Fibroblast of skin of back (primary cell): ENCODE data around the gene GPX4.
"Not testable (repeated sequence)": the region's sequence is repeated elsewhere in the genome, so short reads cannot be mapped to it uniquely, and the experiment has no call there.

ENCODE experiments used
- DNase-seq: peaks from one replicate; pipeline ENCODE4 v3.0.0-alpha.2; 2013

The GPX4 gene

GRCh38 chr19:1103132-1103707 is 574 bp upstream of the GPX4 start:
- DNase-seq: peak; percentile 51

DNA sequence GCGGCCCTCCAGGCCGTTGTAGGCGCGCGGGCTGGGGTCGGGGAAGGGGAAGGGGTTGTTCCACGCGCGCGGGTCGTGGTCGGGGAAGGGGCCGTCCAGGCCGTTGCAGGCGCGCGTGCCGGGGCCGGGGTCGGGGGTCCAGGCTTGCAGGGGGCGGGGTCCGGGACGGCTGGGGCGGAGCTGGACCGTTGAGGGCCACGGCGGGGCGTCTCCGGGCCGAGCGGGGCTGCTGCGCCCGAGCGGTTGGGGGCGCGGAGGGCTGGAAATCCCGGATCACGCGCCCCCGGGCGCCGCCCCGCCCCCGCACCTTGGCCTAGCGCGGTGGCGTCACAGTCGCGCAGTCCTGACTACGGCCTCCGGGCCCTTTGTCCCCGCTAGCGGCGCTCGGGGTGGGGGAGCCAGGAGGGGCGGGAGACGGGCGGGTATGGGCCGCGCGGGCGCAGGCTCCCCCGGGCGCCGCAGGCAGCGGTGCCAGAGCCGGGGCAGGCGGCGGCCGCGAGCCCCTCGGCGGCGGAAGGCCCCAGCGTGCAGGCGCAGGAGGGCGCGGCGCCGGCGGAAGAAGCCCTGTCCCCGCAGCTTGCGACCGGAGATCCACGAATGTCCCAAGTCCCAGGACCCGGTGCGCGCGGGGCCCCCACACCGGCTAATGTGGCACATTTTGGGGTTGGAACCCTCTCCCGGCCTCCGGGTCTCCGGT is 665 bp downstream of the GPX4 start:
- peak; percentile 71 for DNase-seq

DNA sequence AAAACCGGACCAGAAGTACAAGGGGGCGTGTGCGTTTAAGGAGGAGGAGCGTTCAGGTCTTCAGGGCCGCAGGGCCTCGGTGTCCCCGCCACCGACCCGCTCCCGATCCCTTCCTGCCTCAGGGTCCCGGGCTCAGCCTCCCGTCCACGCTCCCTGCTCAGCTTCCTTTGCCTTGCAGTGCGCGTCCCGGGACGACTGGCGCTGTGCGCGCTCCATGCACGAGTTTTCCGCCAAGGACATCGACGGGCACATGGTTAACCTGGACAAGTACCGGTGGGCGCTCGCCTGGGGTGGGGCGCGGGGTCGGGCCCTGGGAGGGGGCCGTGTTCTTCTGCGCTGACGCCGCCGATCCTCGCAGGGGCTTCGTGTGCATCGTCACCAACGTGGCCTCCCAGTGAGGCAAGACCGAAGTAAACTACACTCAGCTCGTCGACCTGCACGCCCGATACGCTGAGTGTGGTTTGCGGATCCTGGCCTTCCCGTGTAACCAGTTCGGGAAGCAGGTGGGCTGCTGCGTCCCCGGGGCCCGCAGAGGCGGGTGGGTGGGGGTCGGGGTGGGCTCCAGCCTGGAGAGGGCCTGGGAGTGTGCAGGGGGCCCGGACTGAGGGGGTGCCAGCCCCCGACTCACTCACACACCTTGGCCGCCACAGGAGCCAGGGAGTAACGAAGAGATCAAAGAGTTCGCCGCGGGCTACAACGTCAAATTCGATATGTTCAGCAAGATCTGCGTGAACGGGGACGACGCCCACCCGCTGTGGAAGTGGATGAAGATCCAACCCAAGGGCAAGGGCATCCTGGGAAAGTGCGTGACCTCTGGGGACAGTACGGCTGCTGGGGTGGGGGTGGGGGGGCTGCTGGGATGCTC is 1.4 kb downstream of the GPX4 start:
- DNase-seq: peak; percentile 42

DNA sequence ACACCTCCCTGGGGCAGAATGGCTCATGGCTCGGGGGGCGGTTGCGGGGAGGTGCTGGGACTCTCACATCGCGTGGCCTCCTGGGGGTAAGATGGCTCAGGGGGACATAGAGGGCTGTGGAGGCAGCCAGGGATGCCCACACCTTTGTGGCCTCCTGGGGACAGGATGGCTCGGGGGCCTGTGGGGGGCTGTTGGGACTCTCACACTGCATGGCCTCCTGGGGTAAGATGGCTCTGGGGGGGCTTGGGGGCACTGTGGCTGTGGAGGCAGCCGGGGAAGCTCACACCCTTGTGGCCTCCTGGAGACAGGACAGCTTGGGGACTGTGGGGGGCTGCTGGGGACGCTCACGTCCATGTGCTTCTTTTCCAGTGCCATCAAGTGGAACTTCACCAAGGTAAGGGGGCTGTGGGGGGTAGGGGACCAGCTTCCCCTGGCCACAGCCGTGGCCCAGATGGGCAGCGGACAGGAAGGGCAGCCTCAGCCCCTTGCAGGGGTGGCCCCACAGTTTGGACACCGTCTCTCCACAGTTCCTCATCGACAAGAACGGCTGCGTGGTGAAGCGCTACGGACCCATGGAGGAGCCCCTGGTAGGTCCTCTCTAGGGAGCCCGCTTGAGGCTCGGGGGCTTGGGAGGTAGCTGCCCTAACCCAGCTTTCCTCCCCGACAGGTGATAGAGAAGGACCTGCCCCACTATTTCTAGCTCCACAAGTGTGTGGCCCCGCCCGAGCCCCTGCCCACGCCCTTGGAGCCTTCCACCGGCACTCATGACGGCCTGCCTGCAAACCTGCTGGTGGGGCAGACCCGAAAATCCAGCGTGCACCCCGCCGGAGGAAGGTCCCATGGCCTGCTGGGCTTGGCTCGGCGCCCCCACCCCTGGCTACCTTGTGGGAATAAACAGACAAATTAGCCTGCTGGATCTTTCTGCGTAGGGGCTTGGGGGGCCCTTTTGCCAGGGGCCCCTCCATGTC is 2.4 kb downstream of the GPX4 start:
- DNase-seq: no peak

DNA sequence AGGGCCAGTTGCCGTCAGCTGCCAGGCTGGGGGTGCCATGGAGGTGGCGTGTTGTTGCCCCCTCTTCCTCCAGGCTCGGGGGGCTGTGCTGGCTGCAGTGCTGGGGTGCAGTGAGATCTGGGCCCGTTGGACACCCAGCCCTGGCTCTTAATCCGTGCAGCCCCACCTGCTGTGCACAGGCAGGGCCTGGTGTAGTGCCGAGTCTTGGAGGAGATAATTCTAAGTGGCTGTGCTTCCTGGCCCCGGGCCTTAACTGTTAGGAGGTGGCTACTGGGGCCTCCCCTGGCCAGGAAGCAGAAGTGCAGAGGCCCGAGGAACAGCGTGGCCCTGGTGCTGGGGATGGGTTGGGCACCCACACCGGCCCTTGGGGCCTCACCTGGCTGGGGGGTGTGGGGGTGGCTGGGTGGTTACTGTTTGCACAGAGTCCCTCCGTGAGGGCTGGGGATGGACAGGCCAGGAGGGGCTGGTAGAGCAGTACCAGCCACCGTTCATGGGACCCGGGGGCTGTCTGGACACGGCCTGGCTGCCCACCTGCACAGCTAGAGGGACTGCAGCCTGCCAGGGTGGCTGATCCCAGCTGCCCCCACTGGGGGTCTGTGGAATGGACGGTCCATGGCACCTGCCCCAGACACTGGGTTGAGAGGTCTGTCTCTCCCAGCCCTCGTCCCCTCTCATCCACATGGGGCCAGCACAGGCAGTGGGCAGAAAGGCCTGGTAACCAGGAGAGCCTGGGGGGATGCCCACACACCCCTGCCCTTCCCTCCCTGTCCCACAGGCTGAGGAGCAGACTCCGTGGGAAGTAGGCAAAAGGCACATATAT is 3.3 kb downstream of the GPX4 start:
- DNase-seq: no peak

GRCh38 chr19:1107661-1108261 is 4.0 kb downstream of the GPX4 start:
- no peak for DNase-seq

DNA sequence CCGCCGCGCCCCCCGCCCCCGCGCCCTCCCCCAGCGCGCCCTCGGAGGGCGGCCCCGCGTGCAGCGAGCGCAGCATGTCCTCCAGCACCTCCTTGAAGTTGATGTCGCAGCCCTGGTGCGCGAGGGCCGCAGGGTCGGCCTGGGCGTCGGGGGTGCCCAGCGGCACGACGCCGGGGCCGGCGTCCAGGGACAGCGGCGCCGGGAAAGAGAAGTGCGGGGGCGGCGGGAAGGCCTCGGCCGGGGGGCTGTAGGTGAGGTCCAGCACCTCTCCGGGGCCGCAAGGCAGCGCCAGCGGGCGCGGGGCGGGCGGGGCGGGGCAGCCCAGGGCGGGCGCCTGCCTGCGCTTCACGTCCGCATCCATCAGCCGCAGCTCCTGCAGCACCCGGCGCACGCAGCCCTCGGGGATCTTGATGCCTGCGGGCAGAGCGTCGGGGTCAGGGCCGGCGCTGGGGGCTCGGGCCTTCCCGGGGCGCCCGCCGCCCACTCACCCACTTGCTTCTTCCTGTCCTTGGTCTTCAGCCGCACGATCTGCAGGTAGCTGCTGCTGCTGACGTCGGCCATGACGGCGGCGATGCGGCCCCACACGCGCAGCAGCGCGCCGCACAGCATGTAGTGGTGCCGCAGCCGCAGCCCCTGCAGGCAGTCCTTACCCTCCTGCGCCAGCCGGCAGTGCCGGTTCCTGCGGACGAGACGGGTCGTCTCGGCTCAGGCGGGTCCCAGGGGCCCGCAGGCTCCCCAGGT is 4.7 kb downstream of the GPX4 start:
- DNase-seq: no peak

DNA sequence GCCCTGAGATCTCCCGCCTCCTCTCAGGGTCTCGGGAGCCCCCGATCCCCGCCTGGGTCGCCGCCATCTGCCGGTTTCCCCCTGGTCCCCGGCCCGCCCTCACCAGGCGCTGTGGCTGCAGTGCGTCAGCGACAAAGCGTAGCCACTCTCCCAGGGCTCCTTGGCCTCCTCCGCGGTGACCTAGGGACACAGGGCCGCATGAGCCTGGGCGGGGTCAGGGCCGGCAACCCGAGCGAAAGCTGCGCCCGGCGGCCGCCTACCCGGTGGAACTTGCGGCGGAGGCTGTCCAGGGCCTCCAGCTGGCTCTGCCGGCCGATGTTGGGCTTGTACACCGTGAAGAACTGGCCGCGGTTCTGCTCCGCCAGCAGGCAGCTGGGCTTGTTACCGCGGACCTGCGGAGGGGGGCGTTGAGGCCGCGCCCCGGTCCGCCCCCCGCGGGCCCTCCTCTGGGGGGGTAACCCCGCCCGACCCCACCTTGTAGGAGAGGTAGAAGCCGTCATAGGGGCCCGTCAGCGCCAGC is 5.3 kb downstream of the GPX4 start:
- no peak for DNase-seq

GRCh38 chr19:1109697-1110671 is 6.2 kb downstream of the GPX4 start:
- no peak for DNase-seq

DNA sequence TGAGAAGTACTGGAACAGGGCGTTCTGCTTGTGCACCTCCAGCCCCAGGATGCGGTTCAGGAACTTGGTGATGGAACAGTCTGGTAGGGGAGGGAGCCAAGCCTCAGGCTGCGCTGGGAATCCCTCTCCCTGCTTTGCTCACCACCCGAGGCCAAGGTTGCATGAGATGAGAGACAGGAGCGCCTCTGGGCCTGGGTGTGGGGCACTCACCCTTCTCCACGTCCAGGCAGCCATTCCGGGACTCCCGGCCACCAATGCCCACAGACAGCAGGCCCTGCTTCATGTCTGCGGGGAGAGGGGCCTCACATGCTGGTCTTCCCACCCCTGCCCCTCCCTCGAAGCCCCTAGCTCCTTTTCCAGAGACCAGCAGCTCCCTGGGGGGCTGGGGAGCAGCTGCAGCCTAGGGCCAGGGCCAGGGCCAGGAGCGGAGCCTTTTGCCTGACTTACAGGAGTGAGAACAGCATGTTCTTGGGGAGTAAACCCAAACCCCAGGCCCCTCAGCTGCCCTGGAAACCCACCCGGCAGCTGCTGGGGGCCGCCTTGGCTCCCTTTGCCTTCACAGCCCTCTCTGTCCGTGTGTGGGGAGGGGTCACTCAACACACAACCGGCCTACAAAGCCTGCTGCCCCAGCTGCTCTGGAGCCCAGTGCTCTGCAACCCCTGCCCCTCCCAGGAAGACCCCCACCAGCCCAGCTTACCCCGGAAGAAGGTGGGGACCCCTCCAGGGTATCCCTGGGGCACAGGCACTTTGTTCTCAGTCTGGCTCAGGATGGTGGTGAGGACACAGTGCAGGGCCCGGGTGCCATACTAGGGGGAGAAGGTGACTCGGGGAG is 7.2 kb downstream of the GPX4 start:
- no peak for DNase-seq

DNA sequence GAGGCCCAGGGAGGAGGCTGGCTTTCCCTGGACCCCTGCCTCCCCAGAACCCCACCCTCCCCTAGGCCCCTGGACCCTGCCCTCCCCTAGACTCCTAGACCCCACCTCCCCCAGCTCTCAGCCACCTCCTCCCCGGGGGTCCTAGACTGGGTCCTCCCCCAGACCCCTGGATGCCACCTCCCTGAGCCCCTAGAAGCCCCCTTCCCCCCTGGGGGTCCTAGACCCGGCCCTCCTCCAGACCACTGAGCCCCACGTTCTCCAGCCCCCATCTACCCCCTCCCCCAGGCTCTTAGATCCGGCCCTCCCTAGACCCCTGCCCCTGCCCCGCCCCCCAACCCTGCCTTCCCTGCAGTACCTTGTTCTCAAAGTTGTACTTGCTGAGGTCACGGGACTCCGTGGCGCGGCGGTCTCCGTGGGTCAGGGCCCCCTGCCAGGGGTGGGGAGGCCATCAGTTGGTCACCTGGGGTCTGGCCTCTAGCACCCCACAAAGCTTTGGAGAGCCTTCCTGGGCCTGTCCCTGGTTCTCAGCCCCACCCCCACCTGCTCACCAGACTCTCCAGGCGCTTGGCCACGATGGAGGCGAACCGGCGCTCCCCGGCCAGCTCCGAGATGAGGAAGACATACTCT is 8.0 kb downstream of the GPX4 start:
- no peak for DNase-seq

DNA sequence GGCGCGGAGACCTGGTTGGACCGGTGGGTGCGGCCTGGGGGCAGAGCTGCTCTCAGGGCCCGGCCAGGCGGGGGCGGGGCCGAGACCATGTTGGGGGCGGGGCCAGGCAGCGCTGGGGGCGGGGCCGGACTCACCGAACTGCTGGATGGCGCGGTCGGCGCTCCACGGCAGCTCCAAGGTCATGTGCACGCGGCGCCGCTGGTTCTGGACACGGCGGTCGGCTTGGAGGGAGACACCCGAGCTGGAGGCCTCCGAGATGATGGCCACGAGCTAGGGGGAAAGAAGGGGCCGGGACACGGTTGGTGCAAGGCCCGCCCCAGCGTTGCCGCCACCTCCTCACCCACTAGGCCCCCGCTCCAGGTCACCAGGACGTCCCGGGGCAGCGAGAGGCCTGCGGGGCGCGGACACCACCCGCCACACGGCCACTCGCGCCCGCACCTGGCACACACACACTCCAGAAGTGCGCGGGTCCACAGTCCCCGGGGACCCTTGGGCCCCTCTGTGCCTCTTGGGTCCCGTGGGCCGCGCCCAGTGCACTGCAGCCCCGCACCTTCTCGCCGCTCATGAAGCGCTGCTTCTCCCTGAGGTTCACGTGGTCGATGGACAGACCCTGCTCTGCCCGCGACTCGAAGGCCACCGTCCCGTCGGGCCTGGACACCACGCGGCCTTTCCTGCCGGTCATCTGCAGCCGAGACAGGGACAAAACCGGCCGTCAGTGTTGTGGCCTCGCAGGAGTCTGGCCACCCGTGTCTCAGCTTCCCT is 8.7 kb downstream of the GPX4 start:
- no peak for DNase-seq

- DNase-seq: peak; percentile 90
Observed at GRCh38 chr19:1113030-1113985, 9.5 kb downstream of the GPX4 start.

DNA sequence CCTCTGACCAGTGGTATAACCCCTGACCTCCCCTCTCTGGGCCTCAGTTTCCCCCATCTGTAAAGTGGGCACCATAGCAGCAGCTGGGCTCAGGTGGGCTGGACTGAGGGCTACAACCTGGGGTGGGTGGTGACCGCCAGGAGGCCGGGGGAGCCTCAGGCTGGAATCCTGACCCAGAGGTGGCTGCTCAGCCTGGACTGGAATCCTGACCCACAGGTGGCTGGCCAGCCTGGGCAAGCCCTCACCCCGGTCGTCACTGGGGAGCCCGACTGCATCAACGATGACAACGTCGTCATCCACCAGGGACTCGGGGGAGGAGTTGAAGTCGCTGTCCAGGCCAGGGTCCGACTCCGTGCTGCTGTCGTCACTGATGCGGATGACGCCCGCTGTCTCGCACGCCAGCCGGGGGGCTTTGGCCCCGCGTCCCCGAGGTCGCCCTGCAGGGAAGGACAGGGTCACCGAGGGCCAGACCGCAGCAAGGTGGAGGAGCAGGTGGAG is 10.2 kb downstream of the GPX4 start:
- no peak for DNase-seq

DNA sequence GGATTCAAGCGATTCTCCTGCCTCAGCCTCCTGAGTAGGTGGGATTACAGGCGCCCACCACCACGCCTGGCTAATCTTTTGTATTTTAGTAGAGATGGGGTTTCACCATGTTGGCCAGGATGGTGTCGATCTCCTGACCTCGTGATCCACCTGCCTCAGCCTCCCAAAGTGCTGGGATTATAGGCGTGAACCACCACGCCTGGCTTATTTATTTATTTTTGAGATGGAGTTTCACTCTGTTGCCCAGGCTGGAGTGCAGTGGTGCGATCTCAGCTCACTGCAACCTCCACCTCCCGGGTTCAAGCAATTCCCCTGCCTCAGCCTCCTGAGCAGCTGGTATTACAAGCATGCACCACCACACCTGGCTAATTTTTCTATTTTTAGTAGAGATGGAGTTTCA is 10.9 kb downstream of the GPX4 start:
- DNase-seq: not testable (repeated sequence)
